Measurements from ENCODE around the gene IL25.

DNA sequence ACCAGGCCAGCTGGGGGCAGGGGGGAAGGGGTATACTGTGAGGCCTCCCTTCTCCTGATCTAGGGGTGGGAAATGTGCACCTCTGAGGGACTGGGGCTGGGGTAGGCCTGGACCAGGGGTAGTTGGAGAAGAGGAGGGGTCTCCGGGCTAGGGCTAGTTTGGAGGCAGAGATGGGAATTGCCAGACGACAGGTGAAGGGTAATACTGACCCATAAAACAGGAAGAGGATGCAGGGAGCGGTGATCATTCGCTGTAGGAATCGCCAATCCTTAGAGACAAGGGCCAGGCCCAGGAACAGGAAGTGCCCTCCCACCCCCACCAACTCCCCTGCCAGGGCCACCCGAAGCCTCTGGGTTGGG, 24.3 kb upstream of the IL25 start:
- TF ChIP-seq, protein P1, sequence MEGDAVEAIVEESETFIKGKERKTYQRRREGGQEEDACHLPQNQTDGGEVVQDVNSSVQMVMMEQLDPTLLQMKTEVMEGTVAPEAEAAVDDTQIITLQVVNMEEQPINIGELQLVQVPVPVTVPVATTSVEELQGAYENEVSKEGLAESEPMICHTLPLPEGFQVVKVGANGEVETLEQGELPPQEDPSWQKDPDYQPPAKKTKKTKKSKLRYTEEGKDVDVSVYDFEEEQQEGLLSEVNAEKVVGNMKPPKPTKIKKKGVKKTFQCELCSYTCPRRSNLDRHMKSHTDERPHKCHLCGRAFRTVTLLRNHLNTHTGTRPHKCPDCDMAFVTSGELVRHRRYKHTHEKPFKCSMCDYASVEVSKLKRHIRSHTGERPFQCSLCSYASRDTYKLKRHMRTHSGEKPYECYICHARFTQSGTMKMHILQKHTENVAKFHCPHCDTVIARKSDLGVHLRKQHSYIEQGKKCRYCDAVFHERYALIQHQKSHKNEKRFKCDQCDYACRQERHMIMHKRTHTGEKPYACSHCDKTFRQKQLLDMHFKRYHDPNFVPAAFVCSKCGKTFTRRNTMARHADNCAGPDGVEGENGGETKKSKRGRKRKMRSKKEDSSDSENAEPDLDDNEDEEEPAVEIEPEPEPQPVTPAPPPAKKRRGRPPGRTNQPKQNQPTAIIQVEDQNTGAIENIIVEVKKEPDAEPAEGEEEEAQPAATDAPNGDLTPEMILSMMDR (IDR thresholded peaks at IDR 0.05): no peak
- no peak for TF ChIP-seq POLR2A (IDR thresholded peaks at IDR 0.05)
- no peak for TF ChIP-seq EP300 (IDR thresholded peaks at IDR 0.05)

Data from suprapubic skin (tissue), 3 donors.